Stimulated activated CD8-positive, alpha-beta memory T cell treated with anti-CD3 and anti-CD28 coated beads, Interleukin-4, amount 100 ng/mL, for 48 hours (primary cell): ENCODE results near the gene VSX2.
A peak's percentile ranks its signal among the peaks of the same experiment; 100 is the strongest.
"Not testable (repeated sequence)": the region's sequence is repeated elsewhere in the genome, so short reads cannot be mapped to it uniquely, and the experiment has no call there.

ENCODE experiments used
- DNase-seq: peaks from one replicate; pipeline ENCODE4 v3.0.0-alpha.2; 2020

Gene VSX2

GRCh38 chr14:74260525-74261233 is 21.4 kb downstream of the VSX2 start:
- no peak for DNase-seq

DNA sequence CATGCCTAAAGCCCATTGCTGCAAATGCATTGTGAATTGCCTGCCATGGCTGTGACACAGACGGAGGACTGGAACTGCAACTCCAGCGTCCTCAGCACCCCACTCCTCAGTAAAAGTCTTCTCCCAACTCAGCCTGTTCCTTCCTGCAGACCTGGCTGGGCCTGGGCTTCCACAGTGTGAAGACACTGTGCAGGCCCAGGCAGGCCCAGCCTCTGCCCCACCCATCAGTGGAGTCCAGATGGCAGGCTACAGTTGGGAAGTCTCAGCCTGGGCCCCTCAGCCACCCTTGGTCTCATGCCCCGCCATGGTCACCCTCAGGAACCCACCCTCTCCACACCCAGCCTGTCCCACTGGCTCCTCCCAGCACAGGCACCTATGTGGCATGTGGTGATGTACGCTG is 22.0 kb downstream of the VSX2 start:
- DNase-seq, result no peak

DNA sequence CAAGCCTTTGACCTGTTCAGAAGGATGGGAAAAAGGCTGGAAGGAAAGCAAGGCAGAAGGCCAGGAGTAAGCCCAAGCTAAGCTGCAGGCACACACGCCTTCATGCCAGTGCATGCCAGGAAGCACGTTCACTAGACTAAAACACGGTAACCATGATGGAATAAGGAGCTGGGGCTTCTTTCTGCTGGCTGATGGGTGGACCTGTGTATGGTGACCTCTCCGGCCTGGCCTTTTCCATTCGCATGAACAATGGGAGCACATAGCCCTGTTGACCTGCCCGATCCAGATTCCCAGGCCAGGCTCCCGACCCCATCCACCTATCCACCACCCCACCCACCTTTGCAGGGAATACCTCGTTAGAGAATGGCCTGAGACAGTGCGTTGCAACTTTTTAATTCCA is 22.8 kb downstream of the VSX2 start:
- no peak for DNase-seq

DNA sequence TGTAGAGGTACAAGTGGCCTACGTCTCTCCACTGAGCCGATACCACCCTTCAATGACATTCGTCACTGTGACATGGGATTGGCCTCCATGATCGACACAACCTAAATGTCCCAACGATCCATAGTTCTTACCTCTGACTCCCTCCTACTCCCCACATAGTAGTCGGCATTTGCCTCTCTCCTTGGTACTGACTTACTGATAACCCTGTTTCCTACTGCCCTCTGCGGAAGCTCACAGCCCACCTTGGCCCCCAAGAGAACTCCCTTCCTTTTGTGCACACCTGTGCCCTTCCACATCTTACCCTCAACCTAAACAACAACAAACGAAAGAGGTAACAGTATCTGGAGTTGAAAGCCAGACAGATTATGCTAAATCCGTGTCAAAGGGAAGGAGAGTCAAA is 23.9 kb downstream of the VSX2 start:
- DNase-seq, result no peak

DNA sequence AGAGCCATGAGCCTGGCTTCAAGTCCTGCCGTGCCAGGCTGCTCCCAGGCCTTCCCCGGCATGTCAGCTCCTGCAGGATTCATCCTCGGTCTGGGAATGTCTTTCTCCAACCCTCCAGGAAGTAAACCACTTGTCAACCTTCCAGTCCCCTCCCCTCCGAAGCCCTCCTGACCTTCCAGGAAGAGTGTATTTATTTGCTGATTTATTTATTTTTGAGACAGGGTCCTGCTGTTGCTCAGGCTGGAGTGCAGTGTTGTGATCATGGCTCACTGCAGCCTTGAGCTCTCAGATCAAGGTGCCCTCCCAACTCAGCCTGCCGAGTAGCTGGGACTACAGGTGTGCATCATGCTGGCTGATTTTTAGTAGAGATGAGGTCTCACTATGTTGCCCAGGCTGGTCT is 24.7 kb downstream of the VSX2 start:
- DNase-seq, result no peak

DNA sequence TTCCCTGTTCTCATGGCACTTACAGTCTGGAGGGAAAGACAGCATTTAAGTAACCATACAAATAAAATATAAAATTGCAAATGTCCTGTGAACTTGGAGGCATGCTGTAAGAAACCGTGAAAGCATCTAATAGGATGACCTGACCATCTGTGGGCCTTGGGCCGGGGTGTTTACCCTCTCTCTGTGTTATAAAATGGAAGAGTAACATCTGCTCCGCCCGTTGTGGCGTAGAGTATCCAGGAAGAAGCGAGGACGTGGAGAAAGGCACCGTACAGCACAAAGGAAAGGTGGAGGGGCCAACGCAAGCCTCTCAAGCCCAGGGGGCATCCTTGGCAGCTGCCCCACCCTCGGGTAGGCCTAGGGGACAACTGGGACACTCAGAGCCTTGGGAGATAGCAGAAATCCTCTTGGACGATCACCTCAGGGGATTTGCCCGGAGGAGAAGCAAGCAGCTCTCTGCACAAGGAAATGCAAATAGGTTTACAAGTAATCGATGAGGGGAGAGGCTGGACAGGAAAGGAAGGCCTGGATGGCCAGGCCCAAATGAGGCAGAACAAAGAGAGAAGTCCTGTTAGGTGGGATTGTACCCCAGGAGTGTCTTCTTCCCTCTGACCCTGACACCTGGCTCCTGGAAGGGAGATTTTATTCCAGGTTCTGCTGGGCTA is 26.2 kb downstream of the VSX2 start:
- no peak for DNase-seq

GRCh38 chr14:74267588-74267987 is 28.3 kb downstream of the VSX2 start:
- DNase-seq, result no peak

DNA sequence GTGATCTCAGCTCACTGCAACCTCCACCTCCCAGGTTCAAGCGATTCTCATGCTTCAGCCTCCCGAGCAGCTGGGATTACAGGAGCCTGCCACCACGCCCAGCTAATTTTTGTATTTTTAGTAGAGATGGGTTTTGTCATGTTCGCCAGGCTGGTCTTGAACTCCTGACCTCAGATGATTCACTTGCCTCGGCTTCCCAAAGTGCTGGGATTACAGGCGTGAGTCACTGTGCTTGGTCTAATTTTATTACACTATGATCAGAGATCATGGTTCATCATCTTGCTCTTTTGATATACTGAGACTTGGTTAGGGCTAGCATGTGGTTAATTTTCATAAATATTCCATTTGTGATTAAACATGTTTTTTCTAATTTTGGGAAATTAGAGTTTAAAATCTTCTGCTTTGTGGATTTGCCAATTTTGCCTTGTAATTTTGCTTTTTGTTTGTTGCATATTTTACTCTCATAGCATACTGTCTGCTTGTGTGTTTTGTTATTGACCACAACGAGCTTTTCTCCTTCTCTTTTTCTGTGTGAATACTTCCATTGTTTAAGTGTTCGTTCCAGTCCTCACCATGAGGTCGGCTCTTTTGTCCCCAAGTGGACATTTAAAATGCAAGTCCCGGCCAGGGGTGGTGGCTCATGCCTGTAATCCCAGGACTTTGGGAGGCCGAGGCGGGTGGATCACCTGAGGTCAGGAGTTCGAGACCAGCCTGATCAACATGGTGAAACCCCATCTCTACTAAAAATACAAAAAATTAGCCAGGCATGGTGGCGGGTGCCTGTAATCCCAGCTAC is 31.3 kb downstream of the VSX2 start:
- DNase-seq, result not testable (repeated sequence)

DNA sequence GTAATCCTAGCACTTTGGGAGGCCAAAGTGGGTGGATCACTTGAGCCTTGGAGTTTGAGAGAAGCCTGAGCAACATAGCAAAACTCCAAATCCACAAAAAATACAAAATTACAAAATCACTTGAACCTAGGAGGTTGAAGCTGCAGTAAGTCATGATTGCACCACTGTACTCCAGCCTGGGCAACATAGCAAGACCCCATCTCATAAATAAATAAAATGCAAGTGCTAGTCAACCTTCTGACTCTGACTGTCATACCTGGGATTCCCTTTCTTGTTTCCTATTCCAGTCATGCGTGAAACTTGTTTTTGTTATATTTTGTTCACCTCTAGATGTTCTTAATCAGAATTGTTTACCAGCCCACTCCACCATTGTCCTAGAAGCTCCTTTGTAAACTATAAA is 32.1 kb downstream of the VSX2 start:
- DNase-seq, result no peak

DNA sequence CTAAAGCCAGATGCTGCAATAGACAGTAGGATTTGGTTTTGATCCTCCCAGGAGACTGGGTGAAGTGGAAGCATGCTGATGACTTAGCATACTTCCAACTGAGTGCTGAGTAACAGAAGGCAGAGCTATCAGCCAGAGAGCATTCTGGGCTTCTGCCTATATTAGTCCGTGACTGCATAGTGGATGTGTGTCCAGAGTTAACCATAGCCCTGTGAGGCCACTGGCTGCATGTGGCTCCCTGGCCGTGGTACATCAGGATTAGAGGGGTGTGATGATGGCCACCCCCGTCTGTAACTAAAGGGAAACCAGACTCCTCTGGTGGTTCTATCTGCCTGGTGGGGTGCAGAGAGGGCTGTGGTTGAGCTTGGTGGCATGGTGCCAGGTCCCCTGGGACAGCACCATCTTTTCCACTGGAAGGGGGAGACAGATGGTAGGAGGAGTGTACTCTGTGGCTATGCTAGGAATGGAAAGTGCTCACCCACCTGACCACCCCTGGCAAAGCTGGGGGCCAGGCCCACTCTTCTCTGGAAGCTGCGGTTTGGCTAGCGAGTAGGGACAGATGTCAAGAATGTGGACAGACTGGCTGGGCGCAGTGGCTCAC is 36.1 kb downstream of the VSX2 start:
- no peak for DNase-seq

GRCh38 chr14:74278080-74278479 is 38.8 kb downstream of the VSX2 start:
- no peak for DNase-seq

GRCh38 chr14:74281069-74281468 is 41.8 kb downstream of the VSX2 start:
- DNase-seq, result no peak

GRCh38 chr14:74286736-74287135 is 47.5 kb downstream of the VSX2 start:
- DNase-seq, result no peak

DNA sequence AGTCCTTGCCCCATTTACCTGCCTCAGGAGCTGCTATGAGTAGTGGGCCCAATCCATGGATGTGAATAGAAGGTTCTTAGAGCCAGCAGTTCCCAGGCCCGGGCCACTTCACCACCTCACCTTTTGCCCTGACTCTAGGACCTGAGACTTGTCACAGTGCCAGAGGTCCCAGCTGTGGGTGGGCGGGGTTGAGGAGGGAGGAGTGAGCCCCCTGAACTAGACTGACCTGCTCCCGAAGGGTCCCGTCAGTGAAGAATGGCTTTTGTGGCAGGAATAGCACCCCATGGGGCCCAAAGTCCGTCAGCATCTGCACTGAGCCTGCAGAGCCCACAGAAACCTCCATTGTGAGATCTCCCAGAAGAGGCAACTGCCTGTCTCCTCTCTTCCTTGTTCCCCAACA is 50.6 kb downstream of the VSX2 start:
- DNase-seq, result no peak

DNA sequence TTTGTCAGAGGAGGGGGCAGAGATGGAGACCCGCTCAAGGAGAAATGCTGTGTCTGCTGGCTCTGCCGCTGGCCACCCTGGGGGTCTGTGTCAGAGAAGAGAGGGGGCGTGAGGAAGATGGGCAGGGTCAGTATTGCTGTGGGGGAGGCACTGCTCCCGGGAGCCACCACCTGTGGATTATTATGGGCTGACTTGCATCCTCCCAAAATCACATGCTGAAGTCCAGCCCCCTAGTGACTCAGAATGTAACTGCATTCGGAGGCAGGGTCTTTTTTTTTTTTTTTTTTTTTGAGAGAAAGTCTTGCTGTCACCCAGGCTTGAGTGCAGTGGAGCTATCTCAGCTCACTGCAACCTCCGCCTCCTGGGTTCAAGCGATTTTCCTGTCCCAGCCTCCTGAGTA is 51.2 kb downstream of the VSX2 start:
- no peak for DNase-seq

DNA sequence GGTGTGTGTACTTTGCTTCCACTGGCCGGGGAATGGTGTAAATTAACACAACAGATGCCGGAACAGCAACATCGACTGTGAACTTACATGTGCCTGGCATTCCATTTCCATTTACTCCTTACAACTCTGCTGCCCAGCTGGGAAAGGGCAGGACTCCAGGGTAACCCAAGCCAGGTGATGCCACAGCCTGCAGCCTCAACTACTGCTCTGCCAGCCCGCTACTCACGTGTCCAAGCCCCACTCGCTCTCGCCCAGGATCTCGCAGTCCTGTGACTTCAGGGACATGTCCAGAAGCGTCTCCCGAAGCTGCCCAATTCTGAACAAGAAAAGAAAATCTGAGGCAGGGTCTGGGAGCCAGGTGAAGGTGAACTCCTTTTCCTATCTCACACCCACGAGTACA is 52.8 kb downstream of the VSX2 start:
- no peak for DNase-seq

GRCh38 chr14:74293606-74294005 is 54.4 kb downstream of the VSX2 start:
- DNase-seq, result no peak

DNA sequence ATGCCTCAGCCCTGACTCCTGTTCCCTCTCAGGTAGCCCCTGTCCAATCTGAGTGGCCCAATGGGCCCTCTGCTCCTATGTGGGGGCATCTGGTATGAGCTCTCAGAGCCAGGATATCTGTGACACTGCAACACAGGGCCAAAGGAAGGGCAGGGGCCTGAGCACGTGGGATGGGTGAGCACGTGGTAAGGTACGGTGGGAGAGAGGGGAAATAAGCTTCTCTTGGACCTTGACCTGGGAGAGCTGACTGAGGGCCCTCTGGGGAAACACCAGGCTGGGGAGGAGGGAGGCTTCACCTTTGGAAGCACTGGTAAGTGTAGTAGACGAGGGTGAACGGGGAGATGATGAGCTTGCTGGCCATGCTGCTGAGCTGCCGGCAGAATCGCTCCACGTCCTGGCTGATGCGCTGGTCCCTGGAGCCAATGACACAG is 56.8 kb downstream of the VSX2 start:
- no peak for DNase-seq

DNA sequence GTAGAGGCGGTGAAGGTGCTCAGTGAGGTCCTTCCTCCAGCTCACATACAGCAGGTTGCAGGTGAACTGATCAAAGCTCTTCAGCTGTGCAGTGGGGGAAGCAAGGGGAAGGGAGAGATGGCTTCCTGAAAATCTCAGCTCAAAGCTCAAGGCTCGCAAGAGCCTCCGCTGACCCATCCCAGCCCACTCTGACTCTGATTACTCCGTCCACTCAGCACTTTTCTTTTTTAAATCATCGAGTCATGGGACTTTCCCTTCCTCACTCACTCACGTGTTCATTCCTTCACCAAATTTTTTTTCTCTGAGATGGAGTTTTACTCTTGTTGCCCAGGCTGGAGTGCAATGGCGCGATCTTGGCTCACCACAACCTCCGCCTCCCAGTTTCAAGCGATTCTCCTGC is 58.7 kb downstream of the VSX2 start:
- no peak for DNase-seq

DNA sequence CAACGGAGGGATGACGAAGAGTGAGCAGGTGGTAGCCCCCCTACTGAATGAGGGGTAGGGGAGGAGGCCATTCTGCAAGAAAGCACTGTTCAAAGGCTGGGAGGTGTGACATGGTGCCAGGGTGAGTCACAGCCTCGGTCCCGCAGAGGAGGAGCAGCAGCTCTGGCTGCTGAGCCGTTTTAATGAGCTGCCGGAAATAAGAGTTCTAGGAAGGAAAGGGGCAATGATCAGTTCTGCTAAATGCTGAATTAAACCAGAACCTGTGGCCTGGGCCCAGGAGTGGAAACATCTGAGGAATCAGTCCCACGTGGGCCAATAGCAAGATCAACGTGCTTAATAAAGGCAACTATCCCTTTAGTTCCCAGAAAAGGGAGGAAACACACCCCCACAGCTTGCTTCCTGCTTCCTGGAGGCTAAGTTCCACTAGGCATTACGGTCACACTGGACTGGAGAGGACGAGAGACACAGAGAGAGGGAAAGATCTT is 59.9 kb downstream of the VSX2 start:
- peak; percentile 35 for DNase-seq

GRCh38 chr14:74301594-74302151 is 62.4 kb downstream of the VSX2 start:
- no peak for DNase-seq

- DNase-seq, result no peak
These were observed 62.9 kb downstream of the VSX2 start for GRCh38 chr14:74302152-74302628.
